Raji (cell line): Measurements from ENCODE around the gene BEND3.

ENCODE experiments used
- POLR2A ChIP-seq: IDR thresholded peaks from 2 replicates; pipeline ENCODE4 v1.6.1; 2011; ENCODE audit warnings: low read depth, low read length, control low read depth; ENCODE audit not compliant: insufficient read depth

The BEND3 gene

GRCh38 chr6:107101686-107102413, 13.5 kb downstream of the BEND3 start:
- no peak for TF ChIP-seq POLR2A

GRCh38 chr6:107101211-107101610, 14.1 kb downstream of the BEND3 start:
- no peak for TF ChIP-seq POLR2A

GRCh38 chr6:107098436-107099307, 16.6 kb downstream of the BEND3 start:
- TF ChIP-seq POLR2A, result no peak

- TF ChIP-seq POLR2A, result no peak
These were observed 31.4 kb downstream of the BEND3 start for GRCh38 chr6:107083921-107084320.

GRCh38 chr6:107083047-107083768, 32.1 kb downstream of the BEND3 start:
- no peak for TF ChIP-seq POLR2A

GRCh38 chr6:107082045-107082444, 33.3 kb downstream of the BEND3 start:
- no peak for TF ChIP-seq POLR2A

- no peak for TF ChIP-seq POLR2A
These were observed 35.3 kb downstream of the BEND3 start for GRCh38 chr6:107080036-107080435.

GRCh38 chr6:107079429-107079828, 35.9 kb downstream of the BEND3 start:
- TF ChIP-seq POLR2A, result no peak

- no peak for TF ChIP-seq POLR2A
These were observed 37.6 kb downstream of the BEND3 start for GRCh38 chr6:107077710-107078109.

GRCh38 chr6:107075951-107076381, 39.3 kb downstream of the BEND3 start:
- TF ChIP-seq POLR2A, result no peak

GRCh38 chr6:107070686-107071085, 44.6 kb downstream of the BEND3 start:
- TF ChIP-seq POLR2A, result no peak

GRCh38 chr6:107069631-107070548, 45.4 kb downstream of the BEND3 start:
- TF ChIP-seq POLR2A, result no peak

GRCh38 chr6:107068691-107069630, 46.4 kb downstream of the BEND3 start:
- TF ChIP-seq POLR2A, result no peak

- no peak for TF ChIP-seq POLR2A
These were observed 48.3 kb downstream of the BEND3 start for GRCh38 chr6:107066697-107067659.
